Kasumi-1 (cell line): Measurements from ENCODE around the gene ANTKMT.
A peak's percentile ranks its signal among the peaks of the same experiment; 100 is the strongest.

Experiments
- DNase-seq, 2 experiments: peaks; one replicate each; lab custom pipeline; 2025; lab: John Stamatoyannopoulos, UW

ANTKMT gene

GRCh38 chr16:700684-701584 is 20.0 kb upstream of the ANTKMT start:
- no peak for DNase-seq

- no peak for DNase-seq
Observed at GRCh38 chr16:702341-702740, 18.6 kb upstream of the ANTKMT start.

GRCh38 chr16:703406-703805 is 17.5 kb upstream of the ANTKMT start:
- DNase-seq = no peak

DNA sequence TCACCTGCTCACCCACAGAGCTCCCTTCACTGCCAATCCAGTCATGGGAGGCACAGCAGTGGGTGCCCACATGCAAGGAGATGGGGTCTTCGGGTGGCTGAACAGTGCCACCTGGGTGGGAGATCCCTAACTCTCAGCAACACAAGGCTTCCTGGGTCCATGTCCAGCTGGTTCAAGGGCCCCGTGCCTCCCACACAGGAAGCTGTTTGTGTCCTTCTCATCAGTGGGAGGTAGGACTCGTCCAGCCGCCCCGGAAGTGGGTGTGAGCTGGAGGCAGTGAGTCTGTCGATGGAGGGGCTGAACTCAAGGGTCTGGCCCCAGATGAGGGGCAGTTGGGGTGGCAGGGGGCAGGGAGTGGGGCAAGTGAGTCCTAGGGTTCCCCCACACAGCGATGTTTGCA is 16.9 kb upstream of the ANTKMT start:
- no peak for DNase-seq

DNA sequence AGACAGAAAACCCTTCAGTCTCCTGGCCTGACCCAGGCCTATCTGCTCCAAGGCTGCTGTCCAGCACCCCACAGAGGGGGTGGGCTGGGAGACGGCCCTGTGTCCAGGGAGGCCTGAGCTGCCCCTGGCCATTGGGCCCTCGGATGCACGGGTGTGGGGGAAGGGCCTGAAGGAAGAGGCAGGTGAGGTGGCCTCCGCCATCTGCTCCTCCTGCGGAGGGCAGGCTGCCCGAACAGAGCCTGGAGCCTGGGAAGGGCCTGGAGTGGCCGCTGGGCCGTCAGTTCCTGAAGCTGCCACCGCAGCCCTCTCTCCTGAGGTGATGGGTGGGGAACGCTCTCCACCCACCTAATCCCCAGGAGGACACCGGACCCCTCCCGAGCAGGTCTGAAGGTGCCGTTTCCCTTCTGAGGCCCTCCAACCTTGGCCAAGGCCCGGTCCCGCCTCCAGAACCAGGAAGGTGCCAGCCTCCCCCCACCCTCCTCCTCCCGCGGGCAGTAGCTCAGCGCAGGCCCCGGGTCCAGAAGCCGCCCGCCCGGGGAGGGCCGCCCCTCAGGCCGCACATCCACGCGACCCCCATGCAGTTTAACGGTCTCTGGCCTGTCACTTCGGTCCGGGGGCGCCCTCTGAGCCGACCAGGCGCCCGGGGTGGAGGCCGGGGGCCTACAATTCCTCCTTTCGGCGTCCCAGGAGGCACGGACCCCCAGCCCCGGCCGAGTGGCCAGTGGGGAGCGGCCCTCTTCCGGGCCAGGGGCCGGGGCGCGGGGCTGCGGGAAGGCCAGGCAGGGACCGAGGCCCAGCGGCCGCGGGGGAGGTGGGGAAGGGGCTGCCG is 16.2 kb upstream of the ANTKMT start:
- no peak for DNase-seq

GRCh38 chr16:705431-706188 is 15.3 kb upstream of the ANTKMT start, which contains the start of gene FBXL16:
Gene FBXL16, minus strand, starts transcription at chr16:705801. Its CDS starts 8,396 bp downstream, at chr16:697405.
- DNase-seq = no peak

- DNase-seq = peak; percentile 20 to 25
Observed at GRCh38 chr16:706189-707061, 14.5 kb upstream of the ANTKMT start.

GRCh38 chr16:707062-707538 is 13.8 kb upstream of the ANTKMT start:
- DNase-seq = no peak

- DNase-seq = no peak
Observed at GRCh38 chr16:708019-708418, 12.9 kb upstream of the ANTKMT start.

- DNase-seq = no peak
Observed at GRCh38 chr16:708959-709358, 12.0 kb upstream of the ANTKMT start.

- no peak for DNase-seq
Observed at GRCh38 chr16:709566-710499, 11.1 kb upstream of the ANTKMT start.

GRCh38 chr16:710500-711075 is 10.4 kb upstream of the ANTKMT start:
- no peak for DNase-seq

- no peak for DNase-seq
Observed at GRCh38 chr16:711084-711483, 9.9 kb upstream of the ANTKMT start.

DNA sequence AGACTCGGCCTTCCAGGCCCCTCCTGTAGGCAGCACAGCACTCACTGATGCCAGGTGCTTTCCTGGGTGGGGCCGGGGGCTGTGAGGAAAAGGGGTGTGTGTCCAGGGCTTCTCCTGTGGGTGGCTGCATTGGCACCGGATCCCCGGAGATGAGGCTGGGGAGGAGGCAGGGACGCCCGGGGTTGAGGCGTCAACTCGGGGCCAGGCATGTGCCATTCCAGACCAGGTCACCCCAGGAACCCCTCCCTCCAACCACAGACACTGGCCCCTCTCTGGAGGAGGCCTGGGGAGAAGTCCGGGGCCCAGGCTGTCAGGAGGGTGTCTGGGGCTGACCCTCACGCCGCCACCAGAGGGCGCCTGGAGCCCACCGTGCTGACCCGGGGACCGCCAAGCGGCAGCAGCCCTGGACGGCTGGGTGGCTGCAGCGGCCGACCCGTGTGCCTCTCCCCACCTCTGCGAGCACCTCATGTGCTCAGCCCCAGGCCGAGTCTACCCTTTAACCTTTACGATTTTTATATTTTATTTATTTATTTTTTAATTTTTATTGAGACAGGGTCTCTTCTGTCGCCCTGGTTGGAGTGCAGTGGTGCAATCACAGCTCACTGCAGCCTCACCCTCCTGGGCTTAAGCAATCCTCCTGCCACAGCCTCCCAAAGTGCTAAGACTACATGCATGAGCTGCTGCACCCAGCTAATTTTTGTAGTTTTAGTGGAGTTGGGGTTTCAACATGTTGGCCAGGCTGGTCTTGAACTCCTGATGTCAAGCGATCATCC is 9.2 kb upstream of the ANTKMT start:
- peak in 1 of 2 experiments; percentile 6 for DNase-seq

GRCh38 chr16:712740-713250 is 8.2 kb upstream of the ANTKMT start:
- DNase-seq = peak in 1 of 2 experiments; percentile 13

GRCh38 chr16:714079-714478 is 6.9 kb upstream of the ANTKMT start:
- no peak for DNase-seq

DNA sequence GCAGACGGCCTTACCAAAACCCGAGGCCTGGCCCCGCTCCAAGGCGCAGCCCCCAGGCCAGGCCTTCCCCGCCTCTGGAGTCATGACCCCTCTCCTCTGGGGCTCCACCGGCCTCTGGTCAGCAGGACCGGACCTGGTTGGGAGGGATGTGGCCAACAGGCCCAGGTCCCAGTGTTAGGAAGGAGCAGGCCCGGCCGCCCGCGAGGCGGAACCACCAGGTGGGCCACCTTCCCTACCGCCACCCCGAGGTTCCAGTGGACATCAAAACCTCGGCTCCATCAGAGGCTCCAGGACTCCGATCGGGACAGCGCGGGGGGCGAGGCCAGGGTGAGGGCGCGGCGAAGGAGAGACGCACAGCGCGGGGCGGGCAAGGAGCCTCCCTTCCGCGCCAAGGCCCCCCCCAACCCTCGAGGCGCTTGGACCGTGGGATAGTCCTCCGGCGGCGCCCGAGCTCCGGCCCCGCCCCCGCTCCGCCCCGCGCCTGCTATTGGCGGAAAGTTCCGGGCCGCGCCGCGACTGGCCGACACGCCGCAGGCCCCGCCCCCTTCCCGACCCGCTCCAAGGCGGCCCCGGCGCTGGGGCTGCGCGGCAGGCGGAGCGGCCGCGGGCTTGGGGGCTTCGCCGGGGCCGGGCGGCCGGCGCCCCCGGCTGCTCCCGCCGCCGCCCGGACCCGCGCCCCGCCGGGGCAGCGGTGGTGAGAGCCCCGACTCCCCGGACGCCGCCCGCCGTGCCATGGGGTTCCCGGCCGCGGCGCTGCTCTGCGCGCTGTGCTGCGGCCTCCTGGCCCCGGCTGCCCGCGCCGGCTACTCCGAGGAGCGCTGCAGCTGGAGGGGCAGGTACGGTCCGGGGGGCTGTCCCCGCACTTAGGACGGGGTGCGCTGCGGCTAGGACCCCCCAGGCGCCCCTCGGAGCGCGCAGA is 6.1 kb upstream of the ANTKMT start, which contains the start of gene METRN:
Gene METRN (plus strand): TSS at position 561 of the 919 bp plus-strand sequence. CDS start 172 bp downstream, at position 733.
- peak; percentile 26 to 40 for DNase-seq
